ENCODE data around the gene KLHDC4. TPM values are rescaled to one million over a fixed set of nuclear protein-coding genes. Genes with fewer than 3 reads are reported as not detected.

Gene KLHDC4
- total RNA-seq, 4 donors from 2014 or later = 17.0 to 51.6 (median 23.2) TPM

- no peak for TF ChIP-seq CTCF (IDR thresholded peaks at IDR 0.05; ENCODE audit: low read depth)
These were observed 101.0 kb downstream of the KLHDC4 start for GRCh38 chr16:87664792-87665191.

DNA sequence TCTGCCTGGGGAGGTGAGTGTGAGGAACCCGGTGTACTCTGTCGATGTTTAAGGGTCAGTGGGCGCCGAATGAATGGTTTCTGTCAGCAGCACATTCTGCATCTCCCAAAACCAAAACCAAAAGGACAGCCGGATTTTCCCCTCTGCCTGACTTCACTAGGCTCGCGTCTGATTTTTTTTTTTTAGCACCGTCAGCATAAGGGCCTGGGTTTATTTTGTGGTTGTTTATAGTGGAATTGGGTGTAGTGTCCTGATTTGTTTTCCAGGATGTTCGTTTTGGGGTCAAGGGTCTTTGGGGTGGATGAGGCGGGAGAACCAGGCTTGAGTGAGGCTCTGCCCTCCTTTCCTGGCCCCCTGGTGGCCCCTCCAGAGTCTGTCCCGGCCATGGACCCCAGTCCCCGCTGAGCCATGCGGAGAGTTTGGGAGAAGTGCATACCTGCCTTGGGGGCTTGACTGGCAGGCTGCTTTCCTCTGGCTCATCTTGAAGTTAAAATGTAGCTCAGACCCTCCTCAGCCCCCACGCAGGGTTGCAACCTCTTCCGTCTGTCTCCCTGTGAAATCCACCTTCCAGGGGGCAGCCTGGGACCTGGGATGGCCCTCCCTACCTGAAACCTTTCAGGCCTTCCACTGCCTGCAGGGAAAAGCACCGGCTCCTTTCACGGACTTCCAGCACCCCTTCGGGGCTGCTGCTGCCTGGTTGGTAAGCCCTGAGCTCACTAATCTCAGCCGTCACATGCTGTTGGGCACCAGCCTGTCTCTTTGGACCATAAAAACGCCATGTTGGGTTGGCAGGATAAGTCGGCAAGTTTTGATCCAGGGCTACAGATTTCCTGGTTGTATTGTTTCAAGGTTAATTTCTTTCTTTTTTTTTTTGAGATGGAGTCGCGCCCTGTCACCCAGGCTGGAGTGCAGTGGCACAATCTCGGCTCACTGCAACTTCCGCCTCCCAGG lies 103.3 kb downstream of the KLHDC4 start:
- no peak for TF ChIP-seq CTCF (IDR thresholded peaks at IDR 0.05; ENCODE audit: low read depth)

DNA sequence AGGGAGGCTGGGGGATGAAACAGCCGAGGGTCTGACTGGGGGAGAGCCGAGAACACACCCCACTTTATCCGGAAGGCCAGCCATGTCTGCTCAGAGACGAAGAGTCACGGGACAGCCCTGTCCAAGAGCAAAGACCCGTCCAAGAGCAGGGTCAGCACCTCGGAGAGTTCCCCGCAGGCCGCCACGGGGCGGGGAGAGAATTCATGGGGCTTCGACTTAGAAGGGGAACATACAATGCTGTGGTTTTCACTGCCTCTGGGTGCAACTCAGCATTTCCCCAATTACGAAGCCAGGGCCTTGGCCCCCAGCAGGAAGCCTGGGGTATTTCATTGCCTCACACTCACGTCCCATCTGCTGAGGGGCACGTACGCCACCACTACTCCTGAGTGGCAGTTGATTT lies 104.2 kb downstream of the KLHDC4 start:
- no peak for TF ChIP-seq CTCF (IDR thresholded peaks at IDR 0.05; ENCODE audit: low read depth)

- no peak for TF ChIP-seq CTCF (IDR thresholded peaks at IDR 0.05; ENCODE audit: low read depth)
These were observed 107.1 kb downstream of the KLHDC4 start for GRCh38 chr16:87658564-87659225.

Other genes with a start within 250 kb of the KLHDC4 start
- under 1 TPM in 1 of 4 donors, not detected in 3; 0.38 TPM for gene JPH3, start 163.5 kb downstream of the KLHDC4 start, total RNA-seq
- gene SLC7A5, start 103.5 kb upstream of the KLHDC4 start, total RNA-seq = 1 to 10 TPM in 2 of 4 donors, under 1 TPM in 2; 0.38 to 1.5 (median 1.2) TPM
- not detected for gene CA5A, start 170.5 kb upstream of the KLHDC4 start, total RNA-seq
- gene BANP, start 185.4 kb upstream of the KLHDC4 start, total RNA-seq = 10 to 100 TPM; 12.9 to 21.1 (median 16.9) TPM

Data from subcutaneous adipose tissue (tissue), 4 donors.